HG03045 (cell line): ENCODE results near the gene YIPF3.

Experiments
- ATAC-seq: cut with Tn5 transposase; IDR thresholded peaks from one replicate; pipeline ENCODE4 v1.9.1; 2021; ENCODE audit warnings: mild to moderate bottlenecking, moderate library complexity; ENCODE audit not compliant: unreplicated experiment

YIPF3 gene

GRCh38 chr6:43493833-43494232 lies 22.9 kb downstream of the YIPF3 start:
- ATAC-seq = no peak

- ATAC-seq = no peak
Measured at GRCh38 chr6:43493230-43493629, 23.5 kb downstream of the YIPF3 start.

- ATAC-seq = no peak
Measured at GRCh38 chr6:43492673-43493072, 24.1 kb downstream of the YIPF3 start.

GRCh38 chr6:43491750-43492661 lies 24.7 kb downstream of the YIPF3 start:
- ATAC-seq = no peak

- ATAC-seq = no peak
Measured at GRCh38 chr6:43490523-43490939, 26.2 kb downstream of the YIPF3 start.

- ATAC-seq = no peak
Measured at GRCh38 chr6:43489277-43490072, 27.3 kb downstream of the YIPF3 start.

- ATAC-seq = no peak
Measured at GRCh38 chr6:43488667-43489276, 28.0 kb downstream of the YIPF3 start.

- no peak for ATAC-seq
Measured at GRCh38 chr6:43481591-43482236, 35.0 kb downstream of the YIPF3 start.

- ATAC-seq = no peak
Measured at GRCh38 chr6:43481075-43481474, 35.7 kb downstream of the YIPF3 start.

- no peak for ATAC-seq
Measured at GRCh38 chr6:43478008-43478372, 38.7 kb downstream of the YIPF3 start.

- ATAC-seq = peak; percentile 91
Measured at GRCh38 chr6:43477235-43478007, 39.3 kb downstream of the YIPF3 start, which contains the start of gene TJAP1. TJAP1 (plus strand) TSS chr6:43477570; CDS start chr6:43499002, 21,432 bp downstream.

GRCh38 chr6:43476746-43477145 lies 40.0 kb downstream of the YIPF3 start:
- ATAC-seq = no peak

GRCh38 chr6:43475516-43475915 lies 41.2 kb downstream of the YIPF3 start:
- ATAC-seq = no peak

GRCh38 chr6:43472515-43472914 lies 44.2 kb downstream of the YIPF3 start:
- no peak for ATAC-seq

- ATAC-seq = no peak
Measured at GRCh38 chr6:43471399-43471798, 45.3 kb downstream of the YIPF3 start.

- no peak for ATAC-seq
Measured at GRCh38 chr6:43469947-43470346, 46.8 kb downstream of the YIPF3 start.

- no peak for ATAC-seq
Measured at GRCh38 chr6:43468748-43469681, 47.7 kb downstream of the YIPF3 start.

- no peak for ATAC-seq
Measured at GRCh38 chr6:43468240-43468639, 48.5 kb downstream of the YIPF3 start.

- no peak for ATAC-seq
Measured at GRCh38 chr6:43467752-43468151, 49.0 kb downstream of the YIPF3 start.
